DND-41 (cell line): ENCODE measurements around the gene RPL13A.

Experiments used
- EZH2 ChIP-seq: IDR thresholded peaks from 3 replicates; pipeline ENCODE4 v1.6.1; 2012; ENCODE audit warnings: borderline replicate concordance, low read depth, mild to moderate bottlenecking, moderate library complexity, low read length, inconsistent platforms; ENCODE audit not compliant: severe bottlenecking
- TF ChIP-seq, protein P1 (sequence below): IDR thresholded peaks from 2 replicates; pipeline ENCODE4 v1.5.1; 2012; ENCODE audit warnings: borderline replicate concordance, low read length, moderate library complexity, mild to moderate bottlenecking; ENCODE audit not compliant: poor library complexity, severe bottlenecking; ENCODE audit errors: extremely low read depth

- TF ChIP-seq, protein P1, sequence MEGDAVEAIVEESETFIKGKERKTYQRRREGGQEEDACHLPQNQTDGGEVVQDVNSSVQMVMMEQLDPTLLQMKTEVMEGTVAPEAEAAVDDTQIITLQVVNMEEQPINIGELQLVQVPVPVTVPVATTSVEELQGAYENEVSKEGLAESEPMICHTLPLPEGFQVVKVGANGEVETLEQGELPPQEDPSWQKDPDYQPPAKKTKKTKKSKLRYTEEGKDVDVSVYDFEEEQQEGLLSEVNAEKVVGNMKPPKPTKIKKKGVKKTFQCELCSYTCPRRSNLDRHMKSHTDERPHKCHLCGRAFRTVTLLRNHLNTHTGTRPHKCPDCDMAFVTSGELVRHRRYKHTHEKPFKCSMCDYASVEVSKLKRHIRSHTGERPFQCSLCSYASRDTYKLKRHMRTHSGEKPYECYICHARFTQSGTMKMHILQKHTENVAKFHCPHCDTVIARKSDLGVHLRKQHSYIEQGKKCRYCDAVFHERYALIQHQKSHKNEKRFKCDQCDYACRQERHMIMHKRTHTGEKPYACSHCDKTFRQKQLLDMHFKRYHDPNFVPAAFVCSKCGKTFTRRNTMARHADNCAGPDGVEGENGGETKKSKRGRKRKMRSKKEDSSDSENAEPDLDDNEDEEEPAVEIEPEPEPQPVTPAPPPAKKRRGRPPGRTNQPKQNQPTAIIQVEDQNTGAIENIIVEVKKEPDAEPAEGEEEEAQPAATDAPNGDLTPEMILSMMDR = no peak
- TF ChIP-seq EZH2 = no peak
Observed at GRCh38 chr19:49533551-49534488, 46.4 kb downstream of the RPL13A start.
